ENCODE measurements around the gene ELF1.

ELF1 gene

GRCh38 chr13:41026788-41027187, 7.7 kb upstream of the ELF1 start:
- TF ChIP-seq CTCF (conservative IDR thresholded peaks at IDR 0.05; ENCODE audit: low read length), result no peak
- DNase-seq (ENCODE audit: low read depth), result no peak
- H3K4me3 ChIP-seq (ENCODE audit: low read length), result no peak overlapping the region

- no peak overlapping the region for H3K4me3 ChIP-seq (ENCODE audit: low read length)
- TF ChIP-seq CTCF (conservative IDR thresholded peaks at IDR 0.05; ENCODE audit: low read length), result no peak
- DNase-seq (ENCODE audit: low read depth), result no peak
Observed at GRCh38 chr13:41025518-41025917, 6.4 kb upstream of the ELF1 start.

GRCh38 chr13:41019578-41020347, 647 bp upstream of the ELF1 start:
- DNase-seq (ENCODE audit: low read depth), result no peak
- no peak for TF ChIP-seq CTCF (conservative IDR thresholded peaks at IDR 0.05; ENCODE audit: low read length)
- no peak overlapping the region for H3K4me3 ChIP-seq (ENCODE audit: low read length)

- DNase-seq (ENCODE audit: low read depth), result no peak
- no peak for TF ChIP-seq CTCF (conservative IDR thresholded peaks at IDR 0.05; ENCODE audit: low read length)
Observed at GRCh38 chr13:41018602-41018948, 541 bp downstream of the ELF1 start.

GRCh38 chr13:41017817-41018601, 1.1 kb downstream of the ELF1 start:
- no peak overlapping the region for H3K4me3 ChIP-seq (ENCODE audit: low read length)
- DNase-seq (ENCODE audit: low read depth), result no peak
- TF ChIP-seq CTCF (conservative IDR thresholded peaks at IDR 0.05; ENCODE audit: low read length), result no peak

More at GRCh38 chr13:41018602-41018948, 541 bp downstream of the ELF1 start:
- no peak overlapping the region for H3K4me3 ChIP-seq (ENCODE audit: low read length)

GRCh38 chr13:41017159-41017558, 2.0 kb downstream of the ELF1 start:
- no peak overlapping the region for H3K4me3 ChIP-seq (ENCODE audit: low read length)

More at GRCh38 chr13:41017159-41017558, 2.0 kb downstream of the ELF1 start:
- no peak for DNase-seq (ENCODE audit: low read depth)
- TF ChIP-seq CTCF (conservative IDR thresholded peaks at IDR 0.05; ENCODE audit: low read length), result no peak
